Measurements from ENCODE around the gene PPM1L.
A peak's percentile ranks its signal among the peaks of the same experiment; 100 is the strongest.

PPM1L gene

DNA sequence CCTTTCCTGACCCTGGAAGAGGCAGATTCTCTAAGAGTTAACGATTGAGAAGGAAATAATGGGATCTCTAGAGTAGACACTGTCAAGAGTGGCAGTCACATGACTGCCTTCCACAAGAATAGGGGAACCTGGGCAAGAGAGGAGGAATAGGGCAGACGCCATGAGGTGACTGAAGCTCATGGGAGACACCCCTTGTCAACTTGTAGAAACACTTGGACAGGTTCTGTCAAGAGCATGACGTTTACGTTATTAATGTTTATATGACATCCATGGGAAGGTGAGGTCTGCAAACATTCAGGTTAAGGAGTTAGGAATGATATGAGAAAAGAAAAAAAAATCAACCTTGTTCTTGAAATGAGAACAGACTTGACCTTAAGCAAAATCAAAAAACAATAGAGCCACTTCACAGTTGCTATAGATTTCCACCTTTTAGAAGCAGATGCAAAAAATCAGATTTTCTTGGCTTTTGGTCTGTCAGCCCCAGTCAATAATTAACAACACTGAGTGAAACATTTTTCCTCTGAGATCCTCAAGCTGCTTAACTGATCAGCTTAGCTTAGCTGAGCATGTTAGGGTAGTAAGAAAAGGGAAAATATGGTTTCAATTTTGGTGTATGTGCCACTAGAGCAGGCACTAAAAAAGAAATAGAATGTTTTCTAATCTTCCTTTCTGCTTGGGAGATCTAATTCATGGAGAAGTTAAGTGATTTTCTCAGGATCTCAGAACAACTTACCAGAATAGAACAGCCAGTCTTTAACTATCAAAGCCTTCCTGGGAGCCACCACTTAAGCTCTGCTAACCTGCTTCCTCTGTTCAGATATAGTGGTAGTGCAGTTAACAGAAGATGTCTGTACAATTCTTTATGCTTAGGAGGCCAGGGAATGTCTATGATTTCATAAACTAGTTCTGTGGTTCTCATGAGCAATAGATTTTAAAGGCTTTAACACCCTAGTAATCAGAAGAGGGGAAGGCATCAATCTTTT lies 232.2 kb downstream of the PPM1L start:
- no peak overlapping the region for H3K4ac ChIP-seq (ENCODE audit: low read depth in 1 of 2, low read length in 2 of 2)
- H3K9ac ChIP-seq (ENCODE audit: low read length) = no peak overlapping the region
- no peak for DNase-seq
- H2BK5ac ChIP-seq (ENCODE audit: low read depth, low read length, poor library complexity, severe bottlenecking) = no peak overlapping the region
- no peak overlapping the region for H4K91ac ChIP-seq (ENCODE audit: low read length)
- no peaks in the 10 kb centered on the region for H3K36me3 ChIP-seq (ENCODE audit: control insufficient read depth in 1 of 2, insufficient read depth in 2 of 2, low read depth in 1 of 2, low read length in 2 of 2)
- H3K18ac ChIP-seq (ENCODE audit: low read depth in 1 of 2, low read length in 2 of 2) = no peak overlapping the region
- H4K8ac ChIP-seq (ENCODE audit: low read length) = no peak overlapping the region
- H2BK12ac ChIP-seq (ENCODE audit: low read length in 2 of 2) = no peak overlapping the region
- H3K14ac ChIP-seq (ENCODE audit: low read length in 2 of 2) = no peak overlapping the region
- H3K4me2 ChIP-seq (ENCODE audit: low read length, poor library complexity, severe bottlenecking) = no peak overlapping the region
- H2BK15ac ChIP-seq (ENCODE audit: low read depth, poor library complexity, severe bottlenecking) = no peak overlapping the region
- H3K4me1 ChIP-seq (ENCODE audit: control insufficient read depth, insufficient read depth, low read depth, low read length) = no peaks in the 10 kb centered on the region
- no peak overlapping the region for H2BK120ac ChIP-seq (ENCODE audit: low read depth, low read length)
- H3K4me3 ChIP-seq (ENCODE audit: insufficient read depth in 1 of 2, low read depth in 1 of 2, low read length in 2 of 2) = no peak overlapping the region
- no peak overlapping the region for H2AK5ac ChIP-seq (ENCODE audit: low read length, severe bottlenecking)
- no peaks in the 10 kb centered on the region for H3K79me1 ChIP-seq (replicated peaks; ENCODE audit: low read length, poor library complexity, severe bottlenecking)
- H3K23ac ChIP-seq (ENCODE audit: low read length in 2 of 2) = no peak overlapping the region
- WGBS = 91% methylated on average over 4 of the region's 4 CpGs
- peak overlapping the region; percentile 26 for H3K27ac ChIP-seq (ENCODE audit: low read length, poor library complexity, severe bottlenecking)
- H3K27me3 ChIP-seq (ENCODE audit: control insufficient read depth in 1 of 2, insufficient read depth in 1 of 2, low read length in 2 of 2) = no peaks in the 10 kb centered on the region
- H3K9me3 ChIP-seq (ENCODE audit: control insufficient read depth, low read length) = no peaks in the 10 kb centered on the region
- H2AFZ ChIP-seq (ENCODE audit: low read depth, low read length) = no peak overlapping the region

- Histone ChIP-seq H3K79me1 (replicated peaks; ENCODE audit: low read length, poor library complexity, severe bottlenecking) (no peaks in the 10 kb centered on the region), H4K91ac (ENCODE audit: low read length) (no peak overlapping the region), H3K18ac (ENCODE audit: low read depth in 1 of 2, low read length in 2 of 2) (no peak overlapping the region), H2BK12ac (ENCODE audit: low read length in 2 of 2) (no peak overlapping the region), H3K27ac (ENCODE audit: low read length, poor library complexity, severe bottlenecking) (no peak overlapping the region), H2AFZ (ENCODE audit: low read depth, low read length) (no peak overlapping the region), H2BK120ac (ENCODE audit: low read depth, low read length) (no peak overlapping the region), H2BK5ac (ENCODE audit: low read depth, low read length, poor library complexity, severe bottlenecking) (no peak overlapping the region), H3K14ac (ENCODE audit: low read length in 2 of 2) (no peak overlapping the region), H2BK15ac (ENCODE audit: low read depth, poor library complexity, severe bottlenecking) (no peak overlapping the region), H3K4me3 (ENCODE audit: insufficient read depth in 1 of 2, low read depth in 1 of 2, low read length in 2 of 2) (no peak overlapping the region), H3K36me3 (ENCODE audit: control insufficient read depth in 1 of 2, insufficient read depth in 2 of 2, low read depth in 1 of 2, low read length in 2 of 2) (no peaks in the 10 kb centered on the region), H3K4me2 (ENCODE audit: low read length, poor library complexity, severe bottlenecking) (no peak overlapping the region), H3K23ac (ENCODE audit: low read length in 2 of 2) (no peak overlapping the region), H3K9me3 (ENCODE audit: control insufficient read depth, low read length) (no peaks in the 10 kb centered on the region), H4K8ac (ENCODE audit: low read length) (no peak overlapping the region), H3K4ac (ENCODE audit: low read depth in 1 of 2, low read length in 2 of 2) (no peak overlapping the region), H3K27me3 (ENCODE audit: control insufficient read depth in 1 of 2, insufficient read depth in 1 of 2, low read length in 2 of 2) (no peaks in the 10 kb centered on the region), H2AK5ac (ENCODE audit: low read length, severe bottlenecking) (no peak overlapping the region), H3K9ac (ENCODE audit: low read length) (no peak overlapping the region), H3K4me1 (ENCODE audit: control insufficient read depth, insufficient read depth, low read depth, low read length) (no peaks in the 10 kb centered on the region)
- WGBS = no CpG with 5 or more reads among the region's 2 CpGs
- peak; percentile 59 for DNase-seq
Observed at GRCh38 chr3:160990446-160990845, 234.4 kb downstream of the PPM1L start.

- Histone ChIP-seq H2AK5ac (ENCODE audit: low read length, severe bottlenecking) (no peak overlapping the region), H3K23ac (ENCODE audit: low read length in 2 of 2) (no peak overlapping the region), H4K8ac (ENCODE audit: low read length) (no peak overlapping the region), H3K4me3 (ENCODE audit: insufficient read depth in 1 of 2, low read depth in 1 of 2, low read length in 2 of 2) (no peak overlapping the region), H3K9ac (ENCODE audit: low read length) (no peak overlapping the region), H3K4ac (ENCODE audit: low read depth in 1 of 2, low read length in 2 of 2) (no peak overlapping the region), H2BK120ac (ENCODE audit: low read depth, low read length) (no peak overlapping the region), H3K4me2 (ENCODE audit: low read length, poor library complexity, severe bottlenecking) (no peak overlapping the region), H3K79me1 (replicated peaks; ENCODE audit: low read length, poor library complexity, severe bottlenecking) (no peaks in the 10 kb centered on the region), H3K4me1 (ENCODE audit: control insufficient read depth, insufficient read depth, low read depth, low read length) (no peaks in the 10 kb centered on the region), H2AFZ (ENCODE audit: low read depth, low read length) (no peak overlapping the region), H3K9me3 (ENCODE audit: control insufficient read depth, low read length) (no peaks in the 10 kb centered on the region), H2BK15ac (ENCODE audit: low read depth, poor library complexity, severe bottlenecking) (no peak overlapping the region), H2BK5ac (ENCODE audit: low read depth, low read length, poor library complexity, severe bottlenecking) (no peak overlapping the region), H3K27ac (ENCODE audit: low read length, poor library complexity, severe bottlenecking) (no peak overlapping the region), H2BK12ac (ENCODE audit: low read length in 2 of 2) (no peak overlapping the region), H3K14ac (ENCODE audit: low read length in 2 of 2) (no peak overlapping the region), H4K91ac (ENCODE audit: low read length) (no peak overlapping the region), H3K27me3 (ENCODE audit: control insufficient read depth in 1 of 2, insufficient read depth in 1 of 2, low read length in 2 of 2) (no peaks in the 10 kb centered on the region), H3K18ac (ENCODE audit: low read depth in 1 of 2, low read length in 2 of 2) (no peak overlapping the region), H3K36me3 (ENCODE audit: control insufficient read depth in 1 of 2, insufficient read depth in 2 of 2, low read depth in 1 of 2, low read length in 2 of 2) (no peaks in the 10 kb centered on the region)
- 89% methylated on average over 1 of the region's 3 CpGs for WGBS
- no peak for DNase-seq
Observed at GRCh38 chr3:160992712-160993111, 236.7 kb downstream of the PPM1L start.

DNA sequence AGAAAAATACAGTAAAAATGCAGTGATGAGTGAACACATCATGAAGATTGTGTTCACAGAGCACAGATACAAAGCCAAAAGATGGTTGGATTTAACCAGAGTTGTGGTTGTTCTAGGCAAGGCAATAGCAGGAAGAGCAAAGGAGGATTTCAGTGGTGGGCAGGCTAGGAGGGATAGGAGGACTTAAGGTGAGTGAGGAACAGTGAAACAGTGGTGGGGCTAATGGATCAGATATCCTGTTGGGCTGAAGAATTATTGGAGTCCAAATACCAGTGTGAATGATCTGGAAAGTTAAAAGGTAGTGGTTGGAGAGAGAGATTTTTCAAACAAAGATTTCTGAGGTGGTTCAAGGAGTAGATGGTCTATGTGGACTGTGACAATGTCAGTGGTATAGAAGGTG lies 240.8 kb downstream of the PPM1L start:
- Histone ChIP-seq H3K4ac (ENCODE audit: low read depth in 1 of 2, low read length in 2 of 2) (no peak overlapping the region), H3K27ac (ENCODE audit: low read length, poor library complexity, severe bottlenecking) (no peak overlapping the region), H3K9me3 (ENCODE audit: control insufficient read depth, low read length) (no peaks in the 10 kb centered on the region), H3K9ac (ENCODE audit: low read length) (no peak overlapping the region), H2AFZ (ENCODE audit: low read depth, low read length) (no peak overlapping the region), H3K23ac (ENCODE audit: low read length in 2 of 2) (no peak overlapping the region), H4K8ac (ENCODE audit: low read length) (no peak overlapping the region), H2BK12ac (ENCODE audit: low read length in 2 of 2) (no peak overlapping the region), H3K4me2 (ENCODE audit: low read length, poor library complexity, severe bottlenecking) (no peak overlapping the region), H4K91ac (ENCODE audit: low read length) (no peak overlapping the region), H3K79me1 (replicated peaks; ENCODE audit: low read length, poor library complexity, severe bottlenecking) (no peaks in the 10 kb centered on the region), H2BK5ac (ENCODE audit: low read depth, low read length, poor library complexity, severe bottlenecking) (no peak overlapping the region), H3K14ac (ENCODE audit: low read length in 2 of 2) (no peak overlapping the region), H3K27me3 (ENCODE audit: control insufficient read depth in 1 of 2, insufficient read depth in 1 of 2, low read length in 2 of 2) (no peaks in the 10 kb centered on the region), H3K4me1 (ENCODE audit: control insufficient read depth, insufficient read depth, low read depth, low read length) (no peaks in the 10 kb centered on the region), H2BK15ac (ENCODE audit: low read depth, poor library complexity, severe bottlenecking) (no peak overlapping the region), H2AK5ac (ENCODE audit: low read length, severe bottlenecking) (no peak overlapping the region), H3K4me3 (ENCODE audit: insufficient read depth in 1 of 2, low read depth in 1 of 2, low read length in 2 of 2) (no peak overlapping the region), H2BK120ac (ENCODE audit: low read depth, low read length) (no peak overlapping the region), H3K36me3 (ENCODE audit: control insufficient read depth in 1 of 2, insufficient read depth in 2 of 2, low read depth in 1 of 2, low read length in 2 of 2) (no peaks in the 10 kb centered on the region), H3K18ac (ENCODE audit: low read depth in 1 of 2, low read length in 2 of 2) (no peak overlapping the region)
- no peak for DNase-seq

All from mesenchymal stem cell (in vitro differentiated cells and primary cell).